Retina (tissue), 1 donor: ENCODE results near the gene UNC79.

Source experiments
- DNase-seq: peaks from one replicate; pipeline ENCODE4 v3.0.0-alpha.2; 2016

The UNC79 gene

GRCh38 chr14:93564918-93565317, 134.2 kb downstream of the UNC79 start:
- DNase-seq, result no peak

- DNase-seq, result no peak
Observed at GRCh38 chr14:93566065-93566693, 135.4 kb downstream of the UNC79 start.

- no peak for DNase-seq
Observed at GRCh38 chr14:93571275-93571674, 140.5 kb downstream of the UNC79 start.

- DNase-seq, result no peak
Observed at GRCh38 chr14:93579178-93579577, 148.4 kb downstream of the UNC79 start.

- DNase-seq, result no peak
Observed at GRCh38 chr14:93582516-93582915, 151.8 kb downstream of the UNC79 start.

GRCh38 chr14:93587330-93587729, 156.6 kb downstream of the UNC79 start:
- no peak for DNase-seq

- no peak for DNase-seq
Observed at GRCh38 chr14:93591506-93591905, 160.8 kb downstream of the UNC79 start.

GRCh38 chr14:93592786-93593185, 162.0 kb downstream of the UNC79 start:
- DNase-seq, result no peak

- no peak for DNase-seq
Observed at GRCh38 chr14:93606091-93606490, 175.4 kb downstream of the UNC79 start.

GRCh38 chr14:93619176-93619793, 188.5 kb downstream of the UNC79 start:
- DNase-seq, result peak; percentile 31

- DNase-seq, result no peak
Observed at GRCh38 chr14:93628048-93628447, 197.3 kb downstream of the UNC79 start.

GRCh38 chr14:93629643-93630042, 198.9 kb downstream of the UNC79 start:
- DNase-seq, result no peak

- no peak for DNase-seq
Observed at GRCh38 chr14:93638790-93639189, 208.1 kb downstream of the UNC79 start.

- DNase-seq, result no peak
Observed at GRCh38 chr14:93643127-93643526, 212.4 kb downstream of the UNC79 start.

GRCh38 chr14:93643676-93644075, 212.9 kb downstream of the UNC79 start:
- no peak for DNase-seq

- DNase-seq, result no peak
Observed at GRCh38 chr14:93645200-93645599, 214.5 kb downstream of the UNC79 start.

- DNase-seq, result no peak
Observed at GRCh38 chr14:93648440-93649168, 217.9 kb downstream of the UNC79 start.

- no peak for DNase-seq
Observed at GRCh38 chr14:93654599-93654998, 223.9 kb downstream of the UNC79 start.

- DNase-seq, result peak; percentile 77
Observed at GRCh38 chr14:93655078-93655750, 224.5 kb downstream of the UNC79 start.

- DNase-seq, result no peak
Observed at GRCh38 chr14:93657875-93658274, 227.1 kb downstream of the UNC79 start.

- no peak for DNase-seq
Observed at GRCh38 chr14:93663317-93663716, 232.6 kb downstream of the UNC79 start.

GRCh38 chr14:93665169-93665568, 234.4 kb downstream of the UNC79 start:
- no peak for DNase-seq

- DNase-seq, result no peak
Observed at GRCh38 chr14:93669632-93670031, 238.9 kb downstream of the UNC79 start.

GRCh38 chr14:93674343-93674742, 243.6 kb downstream of the UNC79 start:
- DNase-seq, result no peak
